Measurements from ENCODE around the gene LMNTD1. TPM values are rescaled to one million over a fixed set of nuclear protein-coding genes. Genes with fewer than 3 reads are reported as not detected.
A peak's percentile ranks its signal among the peaks of the same experiment; 100 is the strongest.

Gene LMNTD1
- polyA plus RNA-seq, 1 of the 3 experiments (the other 2 are of a cell fraction) = 0.20 TPM

- Histone ChIP-seq H3K4me2 (no peak overlapping the region), H3K27ac (ENCODE audit: low read depth in 2 of 2, low read length in 1 of 2) (no peak overlapping the region), H3K9me2 (no peaks in the 10 kb centered on the region), H3K4me3 (ENCODE audit: low read depth in 2 of 2, low read length in 1 of 2) (no peak overlapping the region), H2AFZ (ENCODE audit: low read depth) (no peak overlapping the region), H3K9ac (no peak overlapping the region), H3K27me3 (ENCODE audit: insufficient read depth) (no peaks in the 10 kb centered on the region), H4K20me1 (ENCODE audit: insufficient read depth) (no peaks in the 10 kb centered on the region), H3K79me2 (ENCODE audit: insufficient read depth) (no peaks in the 10 kb centered on the region), H3K4me1 (ENCODE audit: control insufficient read depth in 1 of 2, insufficient read depth in 2 of 2, low read depth in 1 of 2, low read length in 1 of 2) (peaks cover 4 to 6% of the 10 kb centered on the region in 2 experiments; a peak in 3 of 4 replicates), H3K36me3 (replicated peaks in 1 of 2; ENCODE audit: control insufficient read depth in 1 of 2, insufficient read depth in 2 of 2, low read length in 1 of 2) (no peaks in the 10 kb centered on the region), H3K9me3 (no peaks in the 10 kb centered on the region), H3F3A (replicated peaks; ENCODE audit: insufficient read depth) (peaks cover 11% of the 10 kb centered on the region)
- 93% methylated on average over 4 of the region's 4 CpGs for WGBS (ENCODE audit: low lambda C conversion rate)
- ChIA-PET CTCF (no interaction called here), POLR2A (no interaction called here)
- DNase-seq = no peak
- TF ChIP-seq TCF12 (IDR thresholded peaks at IDR 0.05) (no peak), NFIC (IDR thresholded peaks at IDR 0.05; ENCODE audit: borderline replicate concordance) (no peak), MAX (IDR thresholded peaks at IDR 0.05; ENCODE audit: low read depth) (no peak), FOSL2 (IDR thresholded peaks at IDR 0.05; ENCODE audit: borderline replicate concordance, low read depth) (no peak), USF1 (IDR thresholded peaks at IDR 0.05; ENCODE audit: borderline replicate concordance, low read depth) (no peak), EZH2phosphoT487 (IDR thresholded peaks at IDR 0.05; ENCODE audit: borderline replicate concordance, low read depth) (no peak), FOXM1 (IDR thresholded peaks at IDR 0.05; ENCODE audit: low read depth) (no peak), CHD2 (IDR thresholded peaks at IDR 0.05; ENCODE audit: low read length, partially characterized antibody) (no peak), NRF1 (IDR thresholded peaks at IDR 0.05; ENCODE audit: low read depth, low read length) (no peak), TEAD4 (IDR thresholded peaks at IDR 0.05; ENCODE audit: borderline replicate concordance, insufficient read depth) (no peak), GABPA (IDR thresholded peaks at IDR 0.05; ENCODE audit: low read depth) (no peak), GATA2 (CRISPR knock-in tag; IDR thresholded peaks at IDR 0.05) (no peak), RAD21 (IDR thresholded peaks at IDR 0.05; ENCODE audit: low read length) (no peak), YY1 (IDR thresholded peaks at IDR 0.05; ENCODE audit: low read depth) (no peak), SMC3 (IDR thresholded peaks at IDR 0.05; ENCODE audit: low read depth, low read length) (no peak), JUND (IDR thresholded peaks at IDR 0.05) (no peak), RXRA (IDR thresholded peaks at IDR 0.05; ENCODE audit: borderline replicate concordance, low read depth) (no peak)
Observed at GRCh38 chr12:25463005-25463404, 90.1 kb downstream of the LMNTD1 start.

DNA sequence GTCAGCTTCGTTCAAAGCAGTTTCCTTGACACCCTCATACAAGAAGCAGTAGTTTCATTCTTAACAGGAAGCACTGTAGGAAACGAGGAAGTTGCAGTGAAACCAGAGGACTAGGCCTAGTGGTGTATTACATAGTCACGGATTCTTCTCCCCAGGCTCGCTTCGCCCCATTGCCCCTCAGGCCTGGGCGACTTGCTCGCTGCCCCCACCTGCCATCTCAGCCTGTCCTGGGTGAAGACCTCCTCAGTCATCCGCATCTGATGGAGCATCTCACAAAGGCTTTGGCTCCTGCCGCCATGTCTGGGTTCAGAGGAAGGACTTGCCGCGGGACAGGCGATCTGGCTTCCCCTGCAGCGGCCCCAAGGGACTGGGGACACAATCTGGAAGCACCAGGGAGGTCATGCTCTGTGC, 93.5 kb downstream of the LMNTD1 start:
- no peaks in the 10 kb centered on the region for H3K36me3 ChIP-seq (replicated peaks in 1 of 2; ENCODE audit: control insufficient read depth in 1 of 2, insufficient read depth in 2 of 2, low read length in 1 of 2)
- H3K9me3 ChIP-seq = no peaks in the 10 kb centered on the region
- H3F3A ChIP-seq (replicated peaks; ENCODE audit: insufficient read depth) = peaks cover 35% of the 10 kb centered on the region
- H3K27ac ChIP-seq (ENCODE audit: low read depth in 2 of 2, low read length in 1 of 2) = peak overlapping the region in 1 of 2 experiments; percentile 99; a peak in 2 of 4 replicates
- no peaks in the 10 kb centered on the region for H4K20me1 ChIP-seq (ENCODE audit: insufficient read depth)
- H3K9me2 ChIP-seq = no peaks in the 10 kb centered on the region
- H3K4me2 ChIP-seq = no peak overlapping the region
- WGBS (ENCODE audit: low lambda C conversion rate) = 96% methylated on average over 8 of the region's 13 CpGs
- H3K79me2 ChIP-seq (ENCODE audit: insufficient read depth) = no peaks in the 10 kb centered on the region
- no peaks in the 10 kb centered on the region for H3K27me3 ChIP-seq (ENCODE audit: insufficient read depth)
- DNase-seq = no peak
- ChIA-PET POLR2A (no interaction called here), CTCF (interaction anchor here (1.2 kb wide), 1 partner anchor 528 kb away, joined by 3 read pairs; no protein-coding TSS in a partner anchor)
- peaks cover 4 to 12% of the 10 kb centered on the region in 2 experiments for H3K4me1 ChIP-seq (ENCODE audit: control insufficient read depth in 1 of 2, insufficient read depth in 2 of 2, low read depth in 1 of 2, low read length in 1 of 2)
- no peak overlapping the region for H3K4me3 ChIP-seq (ENCODE audit: low read depth in 2 of 2, low read length in 1 of 2)
- no peak overlapping the region for H3K9ac ChIP-seq
- no peak for TF ChIP-seq SIN3A (IDR thresholded peaks at IDR 0.05; ENCODE audit: borderline replicate concordance, low read depth, low read length)
- no peak for TF ChIP-seq TEAD4 (IDR thresholded peaks at IDR 0.05; ENCODE audit: borderline replicate concordance, insufficient read depth)
- TF ChIP-seq RFX5 (IDR thresholded peaks at IDR 0.05; ENCODE audit: low read length) = no peak
- no peak for TF ChIP-seq MXI1 (IDR thresholded peaks at IDR 0.05; ENCODE audit: low read depth, low read length)
- no peak for TF ChIP-seq IRF3 (IDR thresholded peaks at IDR 0.05; ENCODE audit: low read depth, low read length)
- TF ChIP-seq, protein P1, sequence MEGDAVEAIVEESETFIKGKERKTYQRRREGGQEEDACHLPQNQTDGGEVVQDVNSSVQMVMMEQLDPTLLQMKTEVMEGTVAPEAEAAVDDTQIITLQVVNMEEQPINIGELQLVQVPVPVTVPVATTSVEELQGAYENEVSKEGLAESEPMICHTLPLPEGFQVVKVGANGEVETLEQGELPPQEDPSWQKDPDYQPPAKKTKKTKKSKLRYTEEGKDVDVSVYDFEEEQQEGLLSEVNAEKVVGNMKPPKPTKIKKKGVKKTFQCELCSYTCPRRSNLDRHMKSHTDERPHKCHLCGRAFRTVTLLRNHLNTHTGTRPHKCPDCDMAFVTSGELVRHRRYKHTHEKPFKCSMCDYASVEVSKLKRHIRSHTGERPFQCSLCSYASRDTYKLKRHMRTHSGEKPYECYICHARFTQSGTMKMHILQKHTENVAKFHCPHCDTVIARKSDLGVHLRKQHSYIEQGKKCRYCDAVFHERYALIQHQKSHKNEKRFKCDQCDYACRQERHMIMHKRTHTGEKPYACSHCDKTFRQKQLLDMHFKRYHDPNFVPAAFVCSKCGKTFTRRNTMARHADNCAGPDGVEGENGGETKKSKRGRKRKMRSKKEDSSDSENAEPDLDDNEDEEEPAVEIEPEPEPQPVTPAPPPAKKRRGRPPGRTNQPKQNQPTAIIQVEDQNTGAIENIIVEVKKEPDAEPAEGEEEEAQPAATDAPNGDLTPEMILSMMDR (IDR thresholded peaks at IDR 0.05) = no peak
- no peak for TF ChIP-seq FOXJ3 (CRISPR knock-in tag; IDR thresholded peaks at IDR 0.05)
- TF ChIP-seq FOSL2 (IDR thresholded peaks at IDR 0.05; ENCODE audit: borderline replicate concordance, low read depth) = no peak
- TF ChIP-seq MEF2A (IDR thresholded peaks at IDR 0.05; ENCODE audit: borderline replicate concordance, low read depth) = no peak
- TF ChIP-seq GABPA (IDR thresholded peaks at IDR 0.05; ENCODE audit: low read depth) = no peak
- no peak for TF ChIP-seq EP300 (IDR thresholded peaks at IDR 0.05; ENCODE audit: borderline replicate concordance in 1 of 2, low read depth in 1 of 2, low read length in 1 of 2)
- no peak for TF ChIP-seq PBX3 (IDR thresholded peaks at IDR 0.05)
- no peak for TF ChIP-seq JUND (IDR thresholded peaks at IDR 0.05)
- TF ChIP-seq YY1 (IDR thresholded peaks at IDR 0.05; ENCODE audit: low read depth) = no peak
- H2AFZ ChIP-seq (ENCODE audit: low read depth) = no peak overlapping the region
